Transverse colon (tissue), 4 donors: ENCODE data around the gene PCSK6.

Experiments
- POLR2AphosphoS5 ChIP-seq, 3 donors: sonication (generic); formaldehyde crosslinking; IDR thresholded peaks; one replicate each; pipeline ENCODE4 v1.6.1; 2016; ENCODE audit warnings: antibody characterized with exemption in 3 of 3
- TF ChIP-seq, protein P1 (sequence below), 5 experiments: fragments of 200-600 bp in 3 of 5; fragments of 450-650 bp in 2 of 5; sonication (generic) in 3 of 5; IDR thresholded peaks; 1 replicate in 2 of 5; 2 replicates in 3 of 5; pipeline ENCODE4 v1.5.1; 2016 to 2017; ENCODE audit warnings: antibody characterized with exemption in 5 of 5, inconsistent platforms in 3 of 5, mild to moderate bottlenecking in 2 of 5, moderate library complexity in 1 of 5

DNA sequence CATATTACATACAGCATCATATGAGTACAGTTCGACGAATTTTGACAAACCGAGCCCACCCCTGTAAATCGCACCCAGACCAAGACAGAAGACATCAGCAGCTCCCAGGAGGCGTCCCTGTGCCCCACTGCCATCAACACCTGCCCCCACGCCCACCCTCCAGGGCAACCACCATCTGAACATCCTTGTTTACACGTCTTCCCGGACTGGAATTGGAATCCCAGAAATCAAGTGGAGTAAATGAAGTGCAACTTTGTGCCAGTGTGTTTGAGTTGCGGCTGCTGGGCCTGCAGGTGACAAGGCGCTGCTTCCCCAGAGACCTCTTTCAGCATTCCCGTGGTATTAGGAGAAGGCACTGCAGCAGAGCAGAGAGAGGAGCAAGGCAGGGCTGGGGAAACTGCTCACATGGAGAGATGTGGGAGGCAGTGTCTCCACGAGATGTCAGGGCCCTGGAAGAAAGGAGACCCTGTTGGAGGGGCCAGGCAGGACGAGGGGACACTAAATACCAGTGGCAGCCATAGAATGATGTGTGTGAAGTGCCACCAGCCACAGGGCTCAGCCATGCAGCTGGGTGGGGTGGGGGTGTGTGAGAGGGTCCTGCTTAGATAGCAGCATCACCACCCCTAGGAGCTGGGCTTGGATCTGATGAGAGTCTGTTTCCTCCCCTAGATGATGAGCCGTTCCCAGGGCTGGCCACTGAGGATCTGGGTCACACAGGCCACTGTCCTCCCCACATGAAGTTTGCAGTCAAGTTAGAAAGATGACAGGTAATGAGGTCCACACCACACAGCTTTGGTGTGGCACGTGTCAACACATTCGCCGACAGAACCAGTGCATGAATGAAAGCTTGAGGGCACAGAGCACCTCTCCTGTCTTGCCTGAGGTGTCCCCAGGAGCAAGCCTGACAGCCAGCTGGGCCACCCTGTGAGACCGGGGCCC, 33.4 kb upstream of the PCSK6 start:
- TF ChIP-seq, protein P1, sequence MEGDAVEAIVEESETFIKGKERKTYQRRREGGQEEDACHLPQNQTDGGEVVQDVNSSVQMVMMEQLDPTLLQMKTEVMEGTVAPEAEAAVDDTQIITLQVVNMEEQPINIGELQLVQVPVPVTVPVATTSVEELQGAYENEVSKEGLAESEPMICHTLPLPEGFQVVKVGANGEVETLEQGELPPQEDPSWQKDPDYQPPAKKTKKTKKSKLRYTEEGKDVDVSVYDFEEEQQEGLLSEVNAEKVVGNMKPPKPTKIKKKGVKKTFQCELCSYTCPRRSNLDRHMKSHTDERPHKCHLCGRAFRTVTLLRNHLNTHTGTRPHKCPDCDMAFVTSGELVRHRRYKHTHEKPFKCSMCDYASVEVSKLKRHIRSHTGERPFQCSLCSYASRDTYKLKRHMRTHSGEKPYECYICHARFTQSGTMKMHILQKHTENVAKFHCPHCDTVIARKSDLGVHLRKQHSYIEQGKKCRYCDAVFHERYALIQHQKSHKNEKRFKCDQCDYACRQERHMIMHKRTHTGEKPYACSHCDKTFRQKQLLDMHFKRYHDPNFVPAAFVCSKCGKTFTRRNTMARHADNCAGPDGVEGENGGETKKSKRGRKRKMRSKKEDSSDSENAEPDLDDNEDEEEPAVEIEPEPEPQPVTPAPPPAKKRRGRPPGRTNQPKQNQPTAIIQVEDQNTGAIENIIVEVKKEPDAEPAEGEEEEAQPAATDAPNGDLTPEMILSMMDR (IDR thresholded peaks at IDR 0.05), result no peak
- TF ChIP-seq POLR2AphosphoS5 (IDR thresholded peaks at IDR 0.05), result no peak
